CD4-positive, alpha-beta T cell (primary cell): ENCODE measurements around the gene SEBOX. TPM values are rescaled to one million over a fixed set of nuclear protein-coding genes. Genes with fewer than 3 reads are reported as not detected.

Source experiments
- ATAC-seq: fragments of 200-7000 bp; cut with Tn5 transposase; one replicate; pipeline ENCODE4 v1.10.0; 2022; ENCODE audit warnings: mild to moderate bottlenecking; ENCODE audit not compliant: poor library complexity
- CTCF ChIA-PET: fragments of 350-600 bp; sonication (Branson Sonifier 250); formaldehyde crosslinking; loops from one replicate; lab custom pipeline; 2021; ENCODE audit warnings: antibody characterized with exemption, inconsistent platforms; lab: Charles Lee
- POLR2A ChIA-PET: fragments of 350-600 bp; sonication (Branson Sonifier 250); formaldehyde crosslinking; loops from one replicate; lab custom pipeline; 2021; ENCODE audit warnings: antibody characterized with exemption, inconsistent platforms; lab: Charles Lee
- DNase-seq, 14 experiments: peaks; one replicate each; pipeline ENCODE4 v3.0.0-alpha.2; 2013 to 2020; ENCODE audit warnings: mixed read lengths in 2 of 14
- H3K27ac ChIP-seq, 2 donors: one replicate each; pipeline versions ENCODE4 v1.5.1 to v1.7.0; 2013; ENCODE audit warnings: low read length in 2 of 2, low read depth in 1 of 2, mild to moderate bottlenecking in 1 of 2
- H3K27me3 ChIP-seq, 2 experiments: 1 replicate in 1 of 2; 2 replicates in 1 of 2; pipeline versions ENCODE4 v1.6.1 to v1.7.0; 2013; ENCODE audit warnings: low read length in 2 of 2, control low read depth in 1 of 2, mild to moderate bottlenecking in 1 of 2, moderate library complexity in 1 of 2; ENCODE audit not compliant: insufficient read depth in 2 of 2, control insufficient read depth in 1 of 2
- H3K36me3 ChIP-seq: one replicate; pipeline ENCODE4 v1.6.1; 2013; ENCODE audit warnings: low read length, control low read depth; ENCODE audit not compliant: insufficient read depth
- H3K4me1 ChIP-seq: one replicate; pipeline ENCODE4 v1.6.1; 2013; ENCODE audit warnings: low read length, control low read depth; ENCODE audit not compliant: insufficient read depth
- H3K4me3 ChIP-seq: one replicate; pipeline ENCODE4 v1.5.1; 2013; ENCODE audit warnings: mild to moderate bottlenecking, low read length, moderate library complexity
- H3K9me3 ChIP-seq, 2 experiments: 1 replicate in 1 of 2; 2 replicates in 1 of 2; pipeline versions ENCODE4 v1.6.1 to v1.7.0; 2013; ENCODE audit warnings: low read length in 2 of 2, mild to moderate bottlenecking in 2 of 2, control low read depth in 1 of 2, moderate library complexity in 1 of 2; ENCODE audit not compliant: control insufficient read depth in 1 of 2, insufficient read depth in 1 of 2
- H3K27ac Mint-ChIP-seq: one replicate; pipeline ENCODE4 v1.8.0; 2020; ENCODE audit warnings: mixed read lengths
- H3K27me3 Mint-ChIP-seq: one replicate; pipeline ENCODE4 v1.8.0; 2021; ENCODE audit warnings: mixed read lengths
- H3K36me3 Mint-ChIP-seq: one replicate; pipeline ENCODE4 v1.8.0; 2021; ENCODE audit warnings: low read depth, mixed read lengths
- H3K4me1 Mint-ChIP-seq: one replicate; pipeline ENCODE4 v1.8.0; 2021; ENCODE audit warnings: low read depth, mixed read lengths
- H3K4me3 Mint-ChIP-seq: one replicate; pipeline ENCODE4 v1.8.0; 2020; ENCODE audit warnings: mild to moderate bottlenecking, mixed read lengths
- H3K9me3 Mint-ChIP-seq: one replicate; pipeline ENCODE4 v1.8.0; 2020; ENCODE audit warnings: mixed read lengths
- intact Hi-C, 2 experiments: fragments of 100-400 bp; cut with DNase I in 1 of 2; cut with micrococcal nuclease in 1 of 2; formaldehyde crosslinking; loops; one replicate each; pipeline versions ENCODE4 v1.15.1 to v1.9.0; 2023 to 2025; cut with DNase I, micrococcal nuclease
- total RNA-seq, 174 experiments: library from RNA in 2 of 174; stranded (reverse) in 2 of 174; gene quantifications; one replicate each; pipeline ENCODE4 v1.2.3 and lab custom pipeline; 2021 to 2026
- TF ChIP-seq, protein P1 (sequence below): fragments of 200-600 bp; IDR thresholded peaks from one replicate; pipeline ENCODE4 v1.8.0; 2022; ENCODE audit warnings: antibody characterized with exemption, mild to moderate bottlenecking

The SEBOX gene
- total RNA-seq, 2 experiments from 2014 or later, result not detected

DNA sequence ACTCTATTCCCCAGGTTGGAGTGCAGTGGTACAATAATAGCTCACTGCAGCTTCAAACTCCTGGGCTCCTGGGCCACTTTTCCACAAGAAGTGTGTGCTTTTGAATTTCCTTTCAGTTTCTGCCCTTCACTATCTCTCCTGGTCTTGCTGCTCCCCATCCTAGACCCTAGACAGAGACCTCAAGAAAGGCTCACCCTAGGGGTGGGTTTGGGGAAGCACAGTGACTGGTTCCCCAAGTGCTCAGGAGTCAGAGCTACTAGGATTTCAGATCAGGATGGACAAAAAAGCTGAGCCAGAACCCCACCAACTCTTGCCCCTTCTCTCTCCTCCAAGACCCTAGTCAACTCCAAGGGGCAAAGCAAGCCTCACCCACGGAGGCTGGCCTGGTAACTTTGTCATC is 1.6 kb upstream of the SEBOX start:
- CTCF ChIA-PET, result no interaction called here

DNA sequence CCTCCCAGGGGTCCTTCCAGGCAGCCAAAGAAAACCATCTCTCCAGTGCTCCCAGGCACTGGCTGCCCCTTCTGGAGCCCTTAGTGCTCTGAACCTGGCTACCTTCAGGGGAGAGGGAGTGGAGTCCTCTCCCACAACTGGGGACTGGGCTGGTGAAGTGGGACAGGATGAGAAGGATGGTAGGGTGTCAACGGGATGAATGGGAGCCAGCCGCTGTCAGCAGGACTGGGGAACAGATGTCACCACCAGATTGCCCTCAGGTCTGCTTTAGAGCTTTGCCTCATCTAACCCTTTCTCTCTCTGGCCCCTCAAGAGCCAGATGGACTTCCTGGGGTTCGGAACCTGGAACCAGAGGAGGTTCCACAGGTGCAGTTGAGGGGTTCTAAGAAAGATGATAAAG is 488 bp upstream of the SEBOX start:
- Histone ChIP-seq H3K36me3 (peaks cover 46% of the 10 kb centered on the region), H3K4me3 (no peak overlapping the region), H3K4me1 (no peaks in the 10 kb centered on the region), H3K27me3 (no peaks in the 10 kb centered on the region), H3K9me3 (no peaks in the 10 kb centered on the region), H3K27ac (no peak overlapping the region)
- Mint-ChIP-seq H3K4me1 (peaks cover 5% of the 10 kb centered on the region), H3K27me3 (no peaks in the 10 kb centered on the region), H3K9me3 (no peaks in the 10 kb centered on the region), H3K27ac (no peak overlapping the region), H3K36me3 (peaks cover 41% of the 10 kb centered on the region), H3K4me3 (no peak overlapping the region)
- no peak for ATAC-seq
- TF ChIP-seq, protein P1, sequence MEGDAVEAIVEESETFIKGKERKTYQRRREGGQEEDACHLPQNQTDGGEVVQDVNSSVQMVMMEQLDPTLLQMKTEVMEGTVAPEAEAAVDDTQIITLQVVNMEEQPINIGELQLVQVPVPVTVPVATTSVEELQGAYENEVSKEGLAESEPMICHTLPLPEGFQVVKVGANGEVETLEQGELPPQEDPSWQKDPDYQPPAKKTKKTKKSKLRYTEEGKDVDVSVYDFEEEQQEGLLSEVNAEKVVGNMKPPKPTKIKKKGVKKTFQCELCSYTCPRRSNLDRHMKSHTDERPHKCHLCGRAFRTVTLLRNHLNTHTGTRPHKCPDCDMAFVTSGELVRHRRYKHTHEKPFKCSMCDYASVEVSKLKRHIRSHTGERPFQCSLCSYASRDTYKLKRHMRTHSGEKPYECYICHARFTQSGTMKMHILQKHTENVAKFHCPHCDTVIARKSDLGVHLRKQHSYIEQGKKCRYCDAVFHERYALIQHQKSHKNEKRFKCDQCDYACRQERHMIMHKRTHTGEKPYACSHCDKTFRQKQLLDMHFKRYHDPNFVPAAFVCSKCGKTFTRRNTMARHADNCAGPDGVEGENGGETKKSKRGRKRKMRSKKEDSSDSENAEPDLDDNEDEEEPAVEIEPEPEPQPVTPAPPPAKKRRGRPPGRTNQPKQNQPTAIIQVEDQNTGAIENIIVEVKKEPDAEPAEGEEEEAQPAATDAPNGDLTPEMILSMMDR, result no peak
- ChIA-PET CTCF (no interaction called here), POLR2A (interaction anchor here (1.5 kb wide), 1 partner anchor 8 kb away, joined by 5 read pairs; the partner anchor contains the start of gene POLDIP2)
- intact Hi-C loops, result no loop called here
- DNase-seq, result no peak

More for the DNA sequence above, 1.6 kb upstream of the SEBOX start:
- H3K4me3 Mint-ChIP-seq, result no peak overlapping the region
- POLR2A ChIA-PET, result interaction anchor here (1.5 kb wide), 1 partner anchor 9 kb away, joined by 5 read pairs; the partner anchor contains the start of gene POLDIP2
- TF ChIP-seq, protein P1, result no peak
- DNase-seq (no peak), ATAC-seq (no peak)
- H3K4me1 Mint-ChIP-seq, result peaks cover 11% of the 10 kb centered on the region
- no peaks in the 10 kb centered on the region for H3K9me3 ChIP-seq
- H3K36me3 ChIP-seq, result peaks cover 35% of the 10 kb centered on the region
- no peak overlapping the region for H3K4me3 ChIP-seq
- intact Hi-C loops, result no loop called here
- H3K4me1 ChIP-seq, result peaks cover 6% of the 10 kb centered on the region
- peaks cover 30% of the 10 kb centered on the region for H3K36me3 Mint-ChIP-seq
- H3K9me3 Mint-ChIP-seq, result no peaks in the 10 kb centered on the region
- no peaks in the 10 kb centered on the region for H3K27me3 Mint-ChIP-seq
- H3K27ac Mint-ChIP-seq, result no peak overlapping the region
- no peak overlapping the region for H3K27ac ChIP-seq
- no peaks in the 10 kb centered on the region for H3K27me3 ChIP-seq

DNA sequence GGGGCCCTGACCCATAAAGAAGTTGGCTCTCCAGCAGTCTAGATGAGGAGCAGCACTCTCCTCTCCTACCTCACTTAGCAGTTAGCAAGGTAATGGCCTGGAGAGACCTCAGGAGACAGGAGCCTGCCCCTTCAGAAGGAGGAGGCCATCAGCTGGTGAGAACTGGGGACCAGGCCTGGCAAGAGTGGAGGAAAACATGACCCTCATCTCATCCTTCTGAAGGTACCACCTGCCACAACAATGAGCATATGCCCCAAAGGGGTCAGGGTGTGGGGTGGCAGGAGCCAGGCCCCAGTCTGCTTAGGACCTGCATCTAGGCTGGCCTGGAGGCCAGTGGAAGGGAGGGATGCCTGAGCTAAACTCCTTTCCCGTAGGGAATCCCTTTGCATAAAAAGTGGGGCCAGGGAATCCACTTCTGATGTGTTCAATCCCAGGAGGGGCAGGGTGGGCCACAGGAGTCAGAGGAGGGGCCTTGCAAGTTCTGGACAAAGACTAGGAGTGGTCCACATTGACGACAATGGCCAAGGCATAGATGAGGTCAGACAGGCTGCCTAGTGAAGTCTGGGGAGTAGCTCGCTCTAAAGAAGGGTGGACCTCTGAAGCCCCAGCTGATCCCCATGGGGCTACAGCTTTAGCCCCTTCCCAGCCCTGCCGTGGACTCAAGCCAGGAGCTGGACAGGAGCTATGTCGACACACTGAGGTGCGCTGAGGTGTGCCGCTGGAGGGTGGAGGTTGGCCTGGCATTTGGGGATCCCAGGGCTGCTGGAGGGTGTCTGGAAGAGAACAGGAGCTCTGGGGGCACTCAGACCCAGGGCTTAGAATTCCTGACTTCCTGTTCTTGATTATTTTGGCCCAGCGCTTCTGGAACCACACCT is 986 bp downstream of the SEBOX start:
- Histone ChIP-seq H3K27ac (no peak overlapping the region), H3K4me1 (no peaks in the 10 kb centered on the region), H3K36me3 (peaks cover 57% of the 10 kb centered on the region), H3K9me3 (no peaks in the 10 kb centered on the region), H3K27me3 (no peaks in the 10 kb centered on the region), H3K4me3 (no peak overlapping the region)
- Mint-ChIP-seq H3K4me3 (no peak overlapping the region), H3K27ac (no peak overlapping the region), H3K36me3 (peaks cover 51% of the 10 kb centered on the region), H3K9me3 (no peaks in the 10 kb centered on the region), H3K4me1 (peaks cover 4% of the 10 kb centered on the region), H3K27me3 (no peaks in the 10 kb centered on the region)
- intact Hi-C loops, result no loop called here
- POLR2A ChIA-PET, result interaction anchor here (1.3 kb wide), 1 partner anchor 28 kb away, joined by 3 read pairs; the partner anchor contains the start of gene TNFAIP1
- no peak for ATAC-seq
- CTCF ChIA-PET, result no interaction called here
- TF ChIP-seq, protein P1, result no peak
- no peak for DNase-seq
